NCI-H1436 treated with DMSO at 0.1 percent for 48 hours (cell line): ENCODE data around the gene MICU1.
A peak's percentile ranks its signal among the peaks of the same experiment; 100 is the strongest.
"Not testable (repeated sequence)": the region's sequence is repeated elsewhere in the genome, so short reads cannot be mapped to it uniquely, and the experiment has no call there.

Experiments used
- DNase-seq: peaks from one replicate; lab custom pipeline; 2025; lab: John Stamatoyannopoulos, UW

The MICU1 gene

GRCh38 chr10:72328045-72328828, 297.6 kb downstream of the MICU1 start:
- no peak for DNase-seq

DNA sequence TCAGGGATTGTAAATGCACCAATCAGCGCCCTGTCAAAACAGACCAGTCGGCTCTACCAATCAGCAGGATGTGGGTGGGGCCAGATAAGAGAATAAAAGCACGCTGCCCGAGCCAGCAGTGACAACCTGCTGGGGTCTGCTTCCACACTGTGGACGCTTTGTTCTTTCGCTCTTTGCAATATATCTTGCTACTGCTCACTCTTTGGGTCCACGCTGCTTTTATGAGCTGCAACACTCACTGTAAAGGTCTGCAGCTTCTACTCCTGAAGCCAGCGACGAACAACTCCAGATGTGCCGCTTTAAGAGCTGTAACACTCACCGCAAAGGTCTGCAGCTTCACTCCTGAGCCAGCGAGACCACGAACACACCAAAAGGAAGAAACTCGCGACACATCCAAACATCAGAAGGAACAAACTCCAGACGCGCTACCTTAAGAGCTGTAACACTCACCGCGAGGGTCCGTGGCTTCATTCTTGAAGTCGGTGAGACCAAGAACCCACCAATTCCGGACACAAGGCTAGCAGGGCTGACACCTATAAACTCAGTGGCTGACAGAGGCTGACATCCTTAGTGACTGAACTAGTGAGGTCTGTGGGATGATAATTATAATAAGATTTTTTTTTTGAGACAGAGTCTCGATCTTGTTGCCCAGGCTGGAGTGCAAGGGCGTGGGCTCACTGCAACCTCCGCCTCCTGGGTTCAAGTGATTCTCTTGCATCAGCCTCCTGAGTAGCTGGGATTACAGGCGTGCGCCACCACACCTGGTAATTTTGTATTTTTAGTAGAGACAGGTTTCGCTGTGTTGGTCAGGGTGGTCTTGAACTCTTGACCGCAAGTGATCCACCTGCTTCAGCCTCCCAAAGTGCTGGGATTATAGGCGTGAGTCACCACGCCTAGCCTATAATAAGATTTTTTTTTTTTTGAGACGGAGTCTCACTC, 298.9 kb downstream of the MICU1 start:
- DNase-seq: not testable (repeated sequence)

GRCh38 chr10:72325243-72326175, 300.4 kb downstream of the MICU1 start:
- not testable (repeated sequence) for DNase-seq

- no peak for DNase-seq
These were observed 302.1 kb downstream of the MICU1 start for GRCh38 chr10:72323771-72324191.

GRCh38 chr10:72323108-72323749, 302.6 kb downstream of the MICU1 start:
- DNase-seq: no peak

GRCh38 chr10:72322280-72323058, 303.4 kb downstream of the MICU1 start:
- DNase-seq: no peak

GRCh38 chr10:72322030-72322279, 303.9 kb downstream of the MICU1 start:
- no peak for DNase-seq

DNA sequence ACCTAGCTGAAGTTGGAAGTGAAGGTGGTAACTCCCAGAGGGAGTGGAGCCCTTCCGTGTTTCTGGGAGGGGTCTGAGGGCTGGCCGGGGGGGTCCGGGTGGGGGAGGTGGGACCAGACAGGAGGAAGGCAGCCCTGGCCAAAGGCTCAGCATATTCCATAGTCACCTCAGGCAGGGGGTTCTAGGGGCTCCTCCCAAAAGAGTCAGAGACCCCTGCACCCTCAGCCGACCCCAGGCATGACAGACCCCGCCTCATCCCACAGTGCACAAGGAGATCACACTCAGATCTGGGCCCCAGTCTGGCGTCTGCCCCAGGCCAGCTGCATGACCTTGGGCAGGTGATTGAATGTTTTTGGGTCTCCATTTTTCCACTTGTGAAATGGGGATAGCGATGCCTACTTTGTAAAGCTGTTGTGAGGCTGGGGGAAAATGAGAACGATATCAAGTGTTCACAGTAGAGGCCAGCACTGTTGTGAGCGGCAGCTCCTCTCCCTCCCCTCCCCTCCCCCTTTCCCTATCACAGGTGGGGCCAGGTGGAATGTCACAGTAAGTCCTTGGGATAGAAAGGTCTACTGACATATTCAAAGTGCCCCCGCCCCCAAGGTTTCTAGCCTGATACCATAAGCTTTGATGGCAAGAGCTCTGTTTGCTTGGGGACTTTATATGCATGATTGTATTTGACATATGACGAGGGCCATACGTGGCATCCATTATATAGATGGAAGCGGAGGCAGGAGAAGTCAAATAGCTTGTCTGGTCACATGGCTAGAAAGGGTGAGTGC, 304.4 kb downstream of the MICU1 start:
- DNase-seq: no peak

DNA sequence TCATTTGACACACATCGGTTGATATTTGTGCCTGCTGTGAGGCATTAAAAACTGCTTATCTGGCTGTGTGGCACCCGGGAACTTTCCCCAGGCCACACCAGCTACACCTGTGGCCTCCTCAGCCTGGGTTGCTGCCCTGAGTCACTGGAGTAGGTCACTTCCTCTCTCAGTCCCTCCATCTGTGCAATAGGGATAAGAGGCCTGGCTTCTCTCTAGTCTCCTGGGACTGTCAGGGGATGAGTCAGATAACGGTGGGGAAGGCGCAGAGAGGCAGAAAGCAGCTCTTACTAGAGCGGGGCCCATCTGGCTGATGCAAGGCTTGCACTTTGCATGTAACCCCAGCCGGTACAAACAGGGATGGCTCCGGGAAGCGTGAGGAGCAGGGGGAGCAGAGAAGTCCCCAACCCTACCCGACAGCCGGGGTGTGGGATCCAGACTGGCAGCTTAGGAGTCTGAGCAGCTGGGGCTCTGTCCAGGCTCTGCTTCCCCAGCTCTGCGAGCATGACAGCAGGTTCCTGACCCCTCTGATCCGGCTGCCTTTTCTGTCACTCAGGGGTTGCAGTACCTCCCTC, 305.1 kb downstream of the MICU1 start:
- peak; percentile 88 for DNase-seq

GRCh38 chr10:72319416-72320254, 306.2 kb downstream of the MICU1 start:
- no peak for DNase-seq

DNA sequence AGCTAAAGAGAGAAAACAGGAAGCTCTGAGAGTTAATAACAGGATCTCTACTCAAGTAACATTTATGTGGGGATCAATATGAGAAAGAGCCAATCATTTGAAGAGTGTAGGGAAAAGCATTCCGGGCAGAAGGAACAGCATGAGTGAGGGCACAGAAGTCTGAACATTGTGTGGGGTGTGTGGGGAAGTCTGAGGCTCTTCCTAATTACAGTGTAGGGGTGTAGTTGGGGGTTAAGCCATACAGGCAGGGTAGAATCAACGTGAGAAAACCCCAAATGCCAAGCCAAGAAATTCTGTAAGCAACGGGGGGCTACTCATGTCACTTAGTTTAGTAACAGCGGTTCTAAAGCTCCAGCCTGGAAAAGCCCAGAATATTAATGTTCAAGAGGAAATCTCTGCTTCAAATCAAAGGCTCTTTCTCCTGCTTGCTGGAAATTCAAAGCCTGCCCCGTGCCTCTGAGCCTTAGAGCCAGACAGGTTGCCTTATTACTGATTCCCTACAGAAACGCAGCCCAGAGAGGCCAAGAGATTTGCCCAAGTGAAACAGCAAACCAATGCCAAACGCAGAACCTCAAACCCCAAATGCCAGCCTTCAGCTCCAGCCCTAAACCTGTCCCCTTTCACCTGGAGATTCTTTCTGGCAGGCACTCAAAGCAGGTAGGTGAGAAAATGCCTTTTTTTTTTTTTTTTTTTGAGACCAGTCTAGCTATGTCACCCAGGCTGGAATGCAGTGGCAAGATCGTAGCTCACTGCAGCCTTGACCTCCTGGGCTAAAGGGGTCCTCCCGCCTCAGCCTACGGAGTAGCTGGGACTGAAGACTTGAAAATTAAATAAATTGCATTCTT, 307.2 kb downstream of the MICU1 start:
- no peak for DNase-seq
